Rectal smooth muscle tissue (tissue), 1 donor: ENCODE measurements around the gene TUBA8.
"Not testable (repeated sequence)": the region's sequence is repeated elsewhere in the genome, so short reads cannot be mapped to it uniquely, and the experiment has no call there.

Experiments
- H3K27ac ChIP-seq: one replicate; pipeline ENCODE4 v1.7.0; 2013; ENCODE audit warnings: low read depth, low read length, inconsistent platforms
- H3K27me3 ChIP-seq: one replicate; pipeline ENCODE4 v1.7.0; 2013; ENCODE audit warnings: low read length; ENCODE audit not compliant: control insufficient read depth, insufficient read depth
- H3K36me3 ChIP-seq: one replicate; pipeline ENCODE4 v1.7.0; 2013; ENCODE audit warnings: low read length; ENCODE audit not compliant: control insufficient read depth, insufficient read depth
- H3K4me1 ChIP-seq: one replicate; pipeline ENCODE4 v1.7.0; 2013; ENCODE audit warnings: low read length; ENCODE audit not compliant: control insufficient read depth, insufficient read depth
- H3K4me3 ChIP-seq: one replicate; pipeline ENCODE4 v1.7.0; 2013; ENCODE audit warnings: low read length
- H3K9ac ChIP-seq: one replicate; pipeline ENCODE4 v1.7.0; 2013; ENCODE audit warnings: low read length

TUBA8 gene

GRCh38 chr22:18113680-18114394 lies 3.2 kb downstream of the TUBA8 start:
- Histone ChIP-seq H3K4me1 (no peaks in the 10 kb centered on the region), H3K27me3 (peaks cover 12% of the 10 kb centered on the region), H3K27ac (no peak overlapping the region), H3K9ac (no peak overlapping the region), H3K4me3 (no peak overlapping the region), H3K36me3 (no peaks in the 10 kb centered on the region)

- H3K9ac ChIP-seq, result no peak overlapping the region
- H3K27me3 ChIP-seq, result peaks cover 12% of the 10 kb centered on the region
- H3K4me3 ChIP-seq, result no peak overlapping the region
- H3K4me1 ChIP-seq, result no peaks in the 10 kb centered on the region
- no peaks in the 10 kb centered on the region for H3K36me3 ChIP-seq
- no peak overlapping the region for H3K27ac ChIP-seq
These were observed 3.9 kb downstream of the TUBA8 start for GRCh38 chr22:18114495-18114894.

GRCh38 chr22:18114976-18115652 lies 4.5 kb downstream of the TUBA8 start:
- H3K9ac ChIP-seq, result no peak overlapping the region
- H3K36me3 ChIP-seq, result no peaks in the 10 kb centered on the region
- H3K4me1 ChIP-seq, result no peaks in the 10 kb centered on the region
- no peak overlapping the region for H3K4me3 ChIP-seq
- no peak overlapping the region for H3K27ac ChIP-seq
- peaks cover 9% of the 10 kb centered on the region for H3K27me3 ChIP-seq

GRCh38 chr22:18115906-18116371 lies 5.3 kb downstream of the TUBA8 start:
- Histone ChIP-seq H3K4me1 (no peaks in the 10 kb centered on the region), H3K27ac (no peak overlapping the region), H3K36me3 (no peaks in the 10 kb centered on the region), H3K9ac (no peak overlapping the region), H3K4me3 (no peak overlapping the region), H3K27me3 (peaks cover 8% of the 10 kb centered on the region)

- Histone ChIP-seq H3K27ac (no peak overlapping the region), H3K27me3 (peaks cover 1% of the 10 kb centered on the region), H3K36me3 (no peaks in the 10 kb centered on the region), H3K4me1 (no peaks in the 10 kb centered on the region), H3K9ac (no peak overlapping the region), H3K4me3 (no peak overlapping the region)
These were observed 6.0 kb downstream of the TUBA8 start for GRCh38 chr22:18116634-18117033.

GRCh38 chr22:18118345-18118915 lies 7.8 kb downstream of the TUBA8 start:
- Histone ChIP-seq H3K27ac (no peak overlapping the region), H3K27me3 (no peaks in the 10 kb centered on the region), H3K4me1 (no peaks in the 10 kb centered on the region), H3K36me3 (no peaks in the 10 kb centered on the region), H3K4me3 (no peak overlapping the region), H3K9ac (no peak overlapping the region)

GRCh38 chr22:18119409-18120110 lies 9.0 kb downstream of the TUBA8 start:
- H3K27ac ChIP-seq, result no peak overlapping the region
- no peaks in the 10 kb centered on the region for H3K4me1 ChIP-seq
- no peaks in the 10 kb centered on the region for H3K36me3 ChIP-seq

GRCh38 chr22:18120857-18121256 lies 10.2 kb downstream of the TUBA8 start:
- no peak overlapping the region for H3K9ac ChIP-seq
- no peaks in the 10 kb centered on the region for H3K36me3 ChIP-seq
- H3K27me3 ChIP-seq, result no peaks in the 10 kb centered on the region
- H3K4me1 ChIP-seq, result no peaks in the 10 kb centered on the region
- no peak overlapping the region for H3K27ac ChIP-seq
- no peak overlapping the region for H3K4me3 ChIP-seq

More at GRCh38 chr22:18119409-18120110, 9.0 kb downstream of the TUBA8 start:
- H3K9ac ChIP-seq, result no peak overlapping the region
- H3K4me3 ChIP-seq, result no peak overlapping the region
- no peaks in the 10 kb centered on the region for H3K27me3 ChIP-seq

GRCh38 chr22:18121506-18121905 lies 10.9 kb downstream of the TUBA8 start:
- no peaks in the 10 kb centered on the region for H3K27me3 ChIP-seq
- no peak overlapping the region for H3K9ac ChIP-seq
- H3K4me3 ChIP-seq, result no peak overlapping the region
- no peak overlapping the region for H3K27ac ChIP-seq
- no peaks in the 10 kb centered on the region for H3K4me1 ChIP-seq
- no peaks in the 10 kb centered on the region for H3K36me3 ChIP-seq

GRCh38 chr22:18121954-18122554 lies 11.4 kb downstream of the TUBA8 start:
- Histone ChIP-seq H3K4me1 (no peaks in the 10 kb centered on the region), H3K27ac (no peak overlapping the region), H3K36me3 (no peaks in the 10 kb centered on the region), H3K27me3 (no peaks in the 10 kb centered on the region), H3K9ac (no peak overlapping the region), H3K4me3 (no peak overlapping the region)

- H3K4me1 ChIP-seq, H3K27me3 ChIP-seq, H3K4me3 ChIP-seq, H3K27ac ChIP-seq, H3K9ac ChIP-seq, H3K36me3 ChIP-seq: not testable (repeated sequence)
These were observed 12.9 kb downstream of the TUBA8 start for GRCh38 chr22:18123476-18124025.

- Histone ChIP-seq H3K9ac (no peak overlapping the region), H3K36me3 (no peaks in the 10 kb centered on the region), H3K27ac (no peak overlapping the region), H3K27me3 (no peaks in the 10 kb centered on the region), H3K4me3 (no peak overlapping the region), H3K4me1 (no peaks in the 10 kb centered on the region)
These were observed 16.0 kb downstream of the TUBA8 start for GRCh38 chr22:18126606-18127005.
